ENCODE results near the gene SOBP.

SOBP gene

GRCh38 chr6:107495971-107496370 is 6.1 kb downstream of the SOBP start:
- H3K4me3 ChIP-seq (replicated peaks; ENCODE audit: low read depth, low read length): no peak overlapping the region
- DNase-seq (ENCODE audit: extremely low read depth, low read depth): no peak
- no peak for TF ChIP-seq CTCF (IDR thresholded peaks at IDR 0.05; ENCODE audit: low read depth, low read length, missing control alignments)

GRCh38 chr6:107496892-107497684 is 7.2 kb downstream of the SOBP start:
- H3K4me3 ChIP-seq (replicated peaks; ENCODE audit: low read depth, low read length): no peak overlapping the region
- no peak for DNase-seq (ENCODE audit: extremely low read depth, low read depth)
- TF ChIP-seq CTCF (IDR thresholded peaks at IDR 0.05; ENCODE audit: low read depth, low read length, missing control alignments): no peak

- DNase-seq (ENCODE audit: extremely low read depth, low read depth): no peak
These were observed 14.5 kb downstream of the SOBP start for GRCh38 chr6:107504270-107505026.

GRCh38 chr6:107506145-107506544 is 16.2 kb downstream of the SOBP start:
- no peak for DNase-seq (ENCODE audit: extremely low read depth, low read depth)
- no peak overlapping the region for H3K4me3 ChIP-seq (replicated peaks; ENCODE audit: low read depth, low read length)
- TF ChIP-seq CTCF (IDR thresholded peaks at IDR 0.05; ENCODE audit: low read depth, low read length, missing control alignments): no peak

More at GRCh38 chr6:107504270-107505026, 14.5 kb downstream of the SOBP start:
- H3K4me3 ChIP-seq (replicated peaks; ENCODE audit: low read depth, low read length): no peak overlapping the region
- TF ChIP-seq CTCF (IDR thresholded peaks at IDR 0.05; ENCODE audit: low read depth, low read length, missing control alignments): no peak

- no peak for TF ChIP-seq CTCF (IDR thresholded peaks at IDR 0.05; ENCODE audit: low read depth, low read length, missing control alignments)
- DNase-seq (ENCODE audit: extremely low read depth, low read depth): no peak
- no peak overlapping the region for H3K4me3 ChIP-seq (replicated peaks; ENCODE audit: low read depth, low read length)
These were observed 19.6 kb downstream of the SOBP start for GRCh38 chr6:107509506-107509905.

GRCh38 chr6:107510108-107510507 is 20.2 kb downstream of the SOBP start:
- no peak for DNase-seq (ENCODE audit: extremely low read depth, low read depth)
- no peak overlapping the region for H3K4me3 ChIP-seq (replicated peaks; ENCODE audit: low read depth, low read length)
- no peak for TF ChIP-seq CTCF (IDR thresholded peaks at IDR 0.05; ENCODE audit: low read depth, low read length, missing control alignments)
